Right renal cortex interstitium (tissue), 3 donors: Measurements from ENCODE around the gene DOC2B. TPM values are rescaled to one million over a fixed set of nuclear protein-coding genes. Genes with fewer than 3 reads are reported as not detected.
"Not testable (repeated sequence)": the region's sequence is repeated elsewhere in the genome, so short reads cannot be mapped to it uniquely, and the experiment has no call there.

Experiments used
- DNase-seq, 3 donors: peaks; one replicate each; pipeline ENCODE4 v3.0.0-alpha.2; 2013; ENCODE audit warnings: low read depth in 3 of 3, low spot score in 2 of 3
- polyA plus RNA-seq, 3 donors: library from polyadenylated mRNA; unstranded; fragments of 120-200 nt; gene quantifications; one replicate each; pipeline ENCODE4 v1.2.1, GENCODE V29; 2013; ENCODE audit not compliant: insufficient read length in 3 of 3

DOC2B gene
- polyA plus RNA-seq, 3 donors, result 59.8 to 76.6 (median 75.8) TPM

DNA sequence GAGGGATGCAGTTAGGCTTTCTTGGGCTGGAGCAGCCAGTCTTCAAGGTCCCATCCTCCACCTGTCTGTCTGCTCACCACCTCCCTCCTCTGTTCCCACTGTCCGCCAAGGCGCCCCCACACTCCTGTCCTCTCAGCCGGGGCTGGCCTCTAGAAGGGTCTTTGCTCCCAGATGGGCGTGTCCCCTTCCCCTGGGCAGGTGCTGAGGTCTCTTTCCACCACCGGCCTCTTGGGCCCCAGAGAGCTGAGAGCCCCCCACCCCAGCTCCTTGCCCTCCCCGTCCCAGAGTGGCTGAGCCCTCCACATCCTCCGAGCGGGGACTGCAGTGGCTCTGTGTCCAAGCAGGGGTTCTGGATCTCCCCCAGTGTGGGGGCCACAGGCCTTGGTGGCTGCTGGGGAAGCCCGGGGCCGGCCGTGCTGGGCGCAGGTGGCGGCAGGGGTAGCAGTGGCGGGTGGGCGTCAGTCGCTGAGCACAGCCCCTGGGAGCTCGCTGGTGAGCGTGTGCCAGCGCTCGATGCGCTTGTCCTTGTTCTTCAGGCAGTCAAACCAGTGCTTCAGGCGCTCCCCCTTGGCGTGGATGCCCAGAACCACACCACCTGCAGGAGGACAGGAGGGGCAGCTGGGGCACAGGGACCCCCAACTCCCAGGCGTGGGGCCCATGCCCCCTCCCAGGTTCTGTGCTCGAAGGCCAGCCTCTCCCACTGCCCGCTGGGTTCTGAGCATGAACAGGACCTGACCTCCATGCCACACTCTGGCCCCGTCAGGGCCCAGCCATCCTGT is 34.3 kb downstream of the DOC2B start:
- no peak for DNase-seq

DNA sequence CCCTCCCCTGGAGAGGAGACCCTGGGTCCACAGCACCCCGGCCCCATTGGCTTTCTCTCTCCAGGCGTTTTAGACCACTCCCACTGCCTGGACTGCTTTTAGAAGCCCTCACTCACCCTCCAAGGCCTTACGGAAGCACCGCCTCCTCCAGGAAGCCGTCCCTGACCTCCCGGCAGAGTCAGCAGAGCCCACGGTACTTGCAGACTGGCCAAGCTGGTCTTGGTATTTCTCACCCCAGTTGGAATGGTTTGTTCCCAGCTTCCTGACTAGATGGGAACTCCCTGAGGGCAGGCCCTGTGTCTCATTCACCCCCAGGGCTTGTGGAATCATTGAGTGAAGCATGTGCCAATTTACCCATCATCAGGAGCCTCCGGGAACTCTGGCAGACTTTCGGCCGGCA is 34.9 kb downstream of the DOC2B start:
- DNase-seq, result no peak

DNA sequence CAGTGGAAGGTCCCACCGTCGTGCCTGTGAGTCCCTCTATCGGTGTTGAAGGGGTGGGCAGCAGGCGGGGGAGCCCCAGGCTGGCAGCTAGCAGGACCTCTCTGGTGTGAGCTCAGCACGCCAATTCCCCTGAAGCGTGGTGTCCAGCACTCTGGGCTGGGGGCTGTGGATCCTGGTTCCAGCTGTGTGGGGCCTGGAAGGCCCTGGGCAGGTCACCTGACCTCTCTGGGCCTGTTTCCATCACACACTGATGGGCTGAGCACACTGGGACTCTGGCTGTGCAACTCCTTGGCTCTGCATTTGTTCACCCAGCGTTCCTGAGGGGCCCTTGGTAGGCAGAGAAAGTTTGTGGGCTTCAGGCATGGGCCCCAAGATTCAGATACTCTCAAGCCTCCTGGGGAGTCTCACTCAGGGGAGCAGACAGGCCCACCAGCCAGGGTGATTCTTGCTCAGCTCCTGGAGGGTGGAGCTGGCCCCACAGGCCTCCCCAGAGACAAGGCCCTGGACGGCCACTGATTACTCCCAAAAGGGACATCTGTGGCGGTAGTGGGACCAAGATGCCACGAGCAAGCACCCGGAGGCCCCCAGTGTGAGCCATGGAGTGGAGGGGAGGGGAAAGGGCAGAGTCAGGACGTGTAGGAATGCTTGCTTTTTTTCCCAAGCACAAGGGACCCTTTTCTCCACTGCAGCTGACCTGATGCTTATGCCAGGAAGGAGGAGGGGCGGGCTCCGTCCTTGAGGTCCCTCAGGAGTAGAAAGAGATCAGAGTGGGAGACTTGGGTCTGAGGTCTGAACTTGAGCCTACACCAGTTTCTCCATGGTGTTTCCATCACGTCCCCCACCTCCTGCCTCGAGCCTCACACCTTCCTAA is 35.5 kb downstream of the DOC2B start:
- no peak for DNase-seq

DNA sequence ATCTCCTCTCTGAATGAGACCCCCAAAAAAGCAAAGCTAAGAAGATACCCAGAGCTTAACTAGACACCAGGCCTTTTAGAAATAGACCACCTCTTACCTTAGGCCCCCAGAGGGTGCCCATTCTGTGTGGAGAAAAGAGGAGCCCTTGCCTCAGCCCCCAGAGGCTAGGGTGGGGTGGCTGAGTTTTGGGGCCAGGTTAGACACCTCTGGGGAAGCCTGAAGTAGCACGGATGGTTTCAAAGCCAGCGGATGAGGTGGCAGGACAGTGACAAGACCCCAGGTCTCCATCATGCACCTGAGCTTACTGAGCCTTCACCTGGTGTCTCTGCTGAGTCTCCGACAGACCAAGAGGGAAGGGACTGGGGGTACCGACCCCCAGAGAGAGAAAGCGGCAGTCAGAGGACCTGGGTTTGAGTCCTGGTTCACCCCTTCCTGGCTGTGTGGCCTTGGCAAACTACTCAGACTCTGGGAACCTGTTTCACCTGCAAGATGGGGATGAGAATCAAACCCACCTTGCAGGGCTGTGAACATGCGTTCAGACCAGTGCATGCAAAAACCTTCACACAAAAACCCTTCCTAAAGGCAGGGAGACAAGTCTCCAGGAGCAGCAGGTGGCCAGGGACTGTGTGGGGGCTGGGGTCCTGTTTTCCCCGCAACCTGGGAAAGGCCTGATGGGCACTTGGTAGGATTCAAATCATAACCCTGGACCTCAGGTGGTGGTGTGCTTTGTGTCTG is 36.3 kb downstream of the DOC2B start:
- no peak for DNase-seq

DNA sequence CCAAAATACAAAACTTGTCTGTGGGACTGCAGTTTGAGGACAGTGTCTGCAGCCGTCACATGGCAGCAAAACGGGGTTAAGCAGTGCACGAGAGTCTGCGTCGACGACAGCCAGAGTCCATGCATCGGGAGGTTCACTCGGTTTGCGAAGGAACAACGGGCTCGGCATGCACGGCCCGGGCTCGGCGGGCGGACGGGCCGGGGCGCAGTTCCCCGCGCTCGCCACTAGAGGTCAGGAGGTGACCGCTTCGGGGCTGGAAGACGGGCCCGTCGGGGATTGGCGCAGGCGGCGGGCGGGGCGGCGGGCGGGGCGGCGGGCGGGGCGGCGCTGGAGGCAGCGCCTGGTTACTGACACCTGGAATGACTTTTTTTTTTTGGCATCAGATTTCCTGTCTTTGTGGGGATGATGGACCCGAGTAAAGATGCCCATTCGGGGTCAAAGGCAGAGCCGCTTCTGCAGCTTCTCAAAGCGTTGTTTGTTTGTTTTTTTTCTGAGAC is 37.6 kb downstream of the DOC2B start:
- peak in 2 of 3 donors; percentile 44 to 52 for DNase-seq

DNA sequence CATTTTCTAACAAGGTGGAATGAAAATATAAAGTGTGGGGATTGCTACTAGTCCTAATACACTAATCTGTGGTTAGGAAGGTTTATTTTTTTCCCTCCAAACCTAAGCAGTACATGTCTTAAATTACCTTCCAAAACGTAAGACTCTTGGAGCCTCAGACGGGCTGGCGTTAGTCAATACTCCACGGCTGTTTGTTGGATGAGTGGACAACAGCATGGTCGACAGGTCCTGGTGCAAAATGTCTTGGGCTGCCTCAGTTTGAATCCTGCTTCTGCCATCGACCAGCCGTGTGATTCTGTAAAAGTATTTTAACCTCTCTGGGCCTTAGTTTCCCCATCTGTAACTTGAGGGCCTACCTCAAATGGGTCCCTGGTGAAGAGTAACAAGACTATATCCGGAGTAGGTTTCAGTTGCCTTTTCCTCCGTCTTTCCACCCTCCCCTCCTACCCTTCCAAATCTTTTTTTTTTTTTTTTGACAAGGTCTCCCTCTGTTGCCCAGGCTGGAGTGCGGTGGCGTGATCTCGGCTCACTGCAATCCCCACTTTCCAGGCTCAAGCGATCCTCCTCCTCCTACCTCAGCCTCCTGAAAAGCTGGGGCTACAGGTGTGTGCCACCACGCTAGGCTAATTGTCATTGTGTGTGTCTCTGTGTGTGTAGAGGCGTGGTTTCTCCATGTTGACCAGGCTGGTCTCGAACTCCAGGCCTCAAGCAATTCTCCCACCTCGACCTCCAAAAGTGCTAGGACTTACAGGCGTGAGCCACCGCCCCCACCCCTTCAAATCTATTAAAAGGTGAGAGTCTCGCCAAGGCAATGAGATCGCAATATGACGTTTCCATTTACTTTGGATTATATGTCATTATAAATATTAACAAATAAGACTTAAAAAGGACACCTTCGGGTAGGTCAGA is 38.3 kb downstream of the DOC2B start:
- no peak for DNase-seq

DNA sequence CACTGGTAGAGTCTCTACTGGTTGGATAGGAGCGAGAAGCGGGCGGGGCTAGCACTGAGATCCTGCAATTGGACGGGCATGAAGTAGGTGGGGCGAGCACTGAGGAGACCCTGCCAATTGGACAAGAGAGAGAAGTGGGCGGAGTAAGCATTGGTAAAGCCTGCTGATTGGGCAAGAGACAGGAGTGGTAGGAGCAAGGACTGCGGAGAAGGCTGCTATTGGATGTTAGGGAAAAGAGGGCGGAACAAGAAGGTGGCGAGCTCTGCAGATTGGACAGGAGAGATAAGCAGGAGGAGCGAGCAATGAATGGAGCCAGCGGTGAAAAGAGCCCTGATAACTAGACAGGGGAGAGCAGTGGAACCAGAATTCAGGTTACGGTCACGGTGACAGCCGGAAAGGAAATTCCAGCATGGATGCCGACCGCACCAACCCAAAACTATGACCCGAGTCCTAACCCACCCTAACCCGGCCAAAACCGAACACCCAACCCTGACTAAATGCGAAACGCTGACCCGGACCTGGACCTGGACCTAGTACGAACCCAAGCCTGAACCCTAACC is 39.3 kb downstream of the DOC2B start:
- DNase-seq, result no peak

DNA sequence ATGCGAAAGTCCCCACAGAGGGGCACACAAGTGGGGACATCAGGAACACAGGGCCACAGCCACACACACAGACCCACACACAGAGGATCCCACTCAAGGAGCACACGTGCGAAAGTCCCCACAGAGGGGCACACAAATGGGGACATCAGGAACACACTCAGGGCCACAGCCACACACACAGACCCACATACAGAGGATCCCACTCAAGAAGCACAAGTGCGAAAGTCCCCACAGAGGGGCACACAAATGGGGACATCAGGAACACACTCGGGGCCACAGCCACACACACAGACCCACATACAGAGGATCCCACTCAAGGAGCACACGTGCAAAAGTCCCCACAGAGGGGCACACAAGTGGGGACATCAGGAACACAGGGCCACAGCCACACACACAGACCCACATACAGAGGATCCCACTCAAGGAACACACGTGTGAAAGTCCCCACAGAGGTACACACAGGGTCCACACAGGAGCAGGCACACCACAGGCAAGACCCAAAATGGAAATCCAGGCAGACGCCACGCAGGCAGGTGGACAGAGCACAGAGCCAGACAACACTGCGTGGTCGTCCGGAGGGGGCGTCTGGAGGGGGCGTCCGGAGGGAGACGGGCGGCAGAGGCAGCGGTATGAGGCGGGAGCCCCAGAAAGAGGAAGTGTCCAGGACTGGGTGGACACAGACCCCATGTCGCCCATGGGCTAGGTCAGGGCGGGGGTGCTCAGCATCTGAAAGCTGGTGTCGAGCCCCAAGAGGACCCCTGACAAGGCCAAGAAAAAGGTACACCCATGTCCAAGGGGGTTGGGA is 41.8 kb downstream of the DOC2B start:
- not testable (repeated sequence) for DNase-seq

DNA sequence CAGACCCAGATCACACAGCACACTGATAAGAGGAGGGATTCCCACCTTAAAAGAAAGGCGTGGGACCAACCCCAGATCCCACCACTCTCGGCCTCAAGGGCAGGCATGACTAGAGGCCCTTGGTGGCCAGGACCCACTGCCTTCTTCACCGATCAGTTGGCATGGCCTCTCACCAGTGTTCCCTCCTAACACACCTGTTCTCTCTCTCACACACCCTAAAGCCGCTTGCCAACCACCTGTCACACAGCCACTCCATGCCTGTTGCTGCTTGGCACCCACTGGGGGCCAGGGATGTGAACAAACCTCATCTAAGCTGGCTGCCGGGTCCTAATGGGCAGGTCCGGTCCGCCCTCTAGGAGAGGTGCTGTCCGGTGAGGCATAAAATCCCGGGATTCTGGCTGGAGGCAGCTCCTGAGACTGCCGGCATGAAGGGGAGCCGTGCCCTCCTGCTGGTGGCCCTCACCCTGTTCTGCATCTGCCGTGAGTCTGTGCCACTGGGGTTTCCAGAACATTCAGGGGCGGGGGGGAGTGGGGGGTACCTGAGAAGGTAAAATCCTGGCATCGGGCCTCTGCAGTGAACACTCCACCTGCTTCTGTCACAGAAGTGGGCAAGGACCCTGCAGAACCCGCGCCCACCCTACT is 44.2 kb downstream of the DOC2B start, which contains the start of gene SCGB1C2:
Gene SCGB1C2, plus strand, starts transcription at position 404 of the 642 bp plus-strand sequence. Its CDS starts 22 bp downstream, at position 426.
- DNase-seq, result not testable (repeated sequence)

DNA sequence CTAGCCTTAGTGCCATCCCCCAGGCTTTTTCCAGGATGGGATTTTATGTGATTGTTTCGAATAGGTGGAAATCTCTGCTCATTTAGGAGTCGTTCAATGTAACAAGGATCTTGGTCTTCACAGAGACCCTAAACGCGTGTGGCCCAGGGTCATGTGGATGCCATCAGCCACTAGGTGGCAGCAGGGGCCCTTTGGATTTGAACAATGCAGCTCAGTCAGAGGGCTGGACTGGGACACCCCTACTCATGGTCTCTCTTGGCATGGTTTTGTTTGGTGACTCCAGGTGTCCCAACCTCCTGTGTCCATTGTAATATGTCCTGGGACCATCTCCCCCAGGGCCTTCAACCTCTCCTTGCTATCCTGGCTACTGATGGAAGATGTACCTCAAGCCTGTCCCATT is 44.9 kb downstream of the DOC2B start:
- DNase-seq, result not testable (repeated sequence)

DNA sequence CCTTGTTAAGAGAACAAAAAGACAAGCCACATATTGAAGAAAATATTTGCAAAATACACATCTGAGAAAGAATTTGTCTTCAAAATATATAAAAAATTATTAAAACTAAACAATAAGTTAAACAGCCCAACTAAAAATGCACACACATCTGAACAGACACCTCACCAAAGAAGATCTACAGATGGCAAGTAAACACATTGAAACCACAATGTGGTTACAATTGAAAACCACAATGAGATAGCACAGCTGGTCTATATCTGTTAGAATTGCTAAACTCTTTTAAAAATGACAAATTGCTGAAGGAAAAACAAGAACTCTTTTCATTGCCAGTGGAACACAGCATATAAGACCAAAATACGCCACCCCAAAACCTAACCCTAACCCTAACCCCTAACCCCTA is 45.6 kb downstream of the DOC2B start:
- not testable (repeated sequence) for DNase-seq

DNA sequence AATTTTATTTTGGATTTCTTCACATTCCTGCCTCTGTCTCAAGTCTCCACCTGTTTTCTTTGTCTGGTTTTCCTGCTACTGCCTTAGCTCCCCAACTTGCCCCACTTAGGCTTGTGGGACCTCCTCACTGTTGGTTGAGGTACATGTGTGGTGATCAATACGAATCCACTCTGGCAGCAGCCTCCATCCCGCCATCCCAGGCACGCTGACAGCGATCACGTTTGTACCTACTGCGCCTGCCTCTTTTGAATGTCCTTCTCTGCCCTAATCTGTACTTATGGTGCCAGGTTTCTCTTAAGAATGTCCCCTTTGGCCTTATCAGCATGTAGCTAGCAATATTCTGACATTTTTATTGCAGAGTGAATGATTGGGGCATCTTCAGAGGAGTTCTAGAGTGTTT is 46.4 kb downstream of the DOC2B start:
- DNase-seq, result not testable (repeated sequence)

DNA sequence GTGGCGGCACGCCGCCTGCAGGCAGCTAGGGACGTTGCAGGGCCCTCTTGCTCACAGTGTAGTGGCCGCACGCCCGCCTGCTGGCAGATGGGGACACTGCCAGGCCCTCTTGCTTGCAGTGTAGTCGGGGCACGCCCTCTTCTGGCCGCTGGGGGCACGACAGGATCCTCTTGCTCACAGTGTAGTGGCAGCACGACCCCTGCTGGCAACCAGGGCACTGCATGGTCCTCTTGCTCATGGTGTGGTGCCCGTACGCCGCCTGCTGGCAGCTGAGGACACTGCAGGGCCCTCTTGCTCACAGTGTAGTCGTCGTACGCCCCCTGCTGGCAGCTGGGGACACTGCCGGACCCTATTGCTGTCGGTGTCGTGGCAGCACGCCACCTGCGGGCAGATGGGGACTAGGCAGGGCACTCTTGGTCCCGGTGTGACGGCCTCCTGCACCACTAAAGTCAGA is 47.1 kb downstream of the DOC2B start:
- DNase-seq, result not testable (repeated sequence)

DNA sequence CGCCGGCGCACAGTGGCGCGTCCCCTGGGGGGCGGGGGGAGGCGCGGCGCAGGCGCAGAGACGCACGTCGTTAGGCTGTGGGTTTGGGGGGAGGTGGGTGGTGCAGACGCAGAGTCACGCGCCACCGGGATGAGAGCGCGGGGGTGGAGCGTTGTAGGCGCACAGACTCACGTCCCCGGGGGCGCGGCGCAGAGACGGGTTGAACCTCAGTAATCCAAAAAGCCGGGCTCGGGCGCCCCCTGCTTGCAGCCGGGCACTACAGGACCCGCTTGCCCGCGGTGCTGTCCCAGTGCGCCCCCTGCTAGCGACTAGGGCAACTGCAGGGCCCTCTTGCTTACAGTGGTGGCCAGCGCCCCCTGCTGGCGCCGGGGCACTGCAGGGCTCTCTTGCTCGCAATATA is 47.5 kb downstream of the DOC2B start:
- not testable (repeated sequence) for DNase-seq

DNA sequence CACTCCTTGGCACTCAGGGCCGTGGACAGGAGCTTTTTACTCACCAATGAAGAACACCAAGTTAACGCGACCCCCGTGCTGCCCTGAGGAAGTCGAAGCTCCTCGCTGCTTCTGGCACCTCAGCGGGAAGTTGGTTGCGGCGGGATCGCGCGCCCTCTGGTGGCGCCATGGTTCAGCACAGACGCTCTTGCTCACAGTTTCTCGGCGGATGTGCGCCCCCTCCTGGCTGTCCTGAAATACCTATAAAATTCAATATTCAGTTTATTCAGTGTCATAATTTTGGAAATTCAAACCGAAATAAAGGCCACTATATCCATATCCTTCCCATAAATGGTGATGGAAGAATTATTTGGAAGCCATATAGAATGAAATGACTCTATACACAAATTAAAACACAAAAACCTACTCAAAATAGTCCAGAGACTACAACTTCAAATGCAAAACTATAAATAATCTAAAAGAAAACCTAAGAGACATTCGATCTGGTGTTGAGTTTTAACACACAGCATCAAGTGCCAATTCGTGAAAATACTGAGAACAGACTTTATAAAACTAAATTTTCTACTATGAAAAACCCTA is 63.0 kb downstream of the DOC2B start:
- DNase-seq, result not testable (repeated sequence)

DNA sequence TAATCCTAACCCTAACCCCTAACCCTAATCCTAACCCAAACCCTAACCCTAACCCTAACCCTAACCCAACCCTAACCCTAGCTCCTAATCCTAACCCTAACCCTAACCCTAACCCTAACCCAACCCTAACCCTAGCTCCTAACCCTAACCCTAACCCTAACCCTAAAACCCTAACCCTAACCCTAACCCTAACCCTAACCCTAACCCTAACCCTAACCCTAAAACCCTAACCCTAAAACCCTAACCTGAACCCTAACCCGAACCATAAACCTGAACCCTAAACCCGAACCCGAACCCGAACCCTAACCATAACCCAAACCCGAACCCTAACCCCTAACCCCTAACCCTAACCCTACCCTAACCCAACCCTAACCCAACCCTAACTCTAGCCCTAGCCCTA is 68.3 kb downstream of the DOC2B start:
- DNase-seq, result peak in 1 of 3 donors; percentile 1
